Tibial artery (tissue), 4 donors: ENCODE data around the gene RSPH9.

Experiments used
- DNase-seq, 2 donors: peaks; one replicate each; pipeline ENCODE4 v3.0.0-alpha.2; 2019
- H3K27ac ChIP-seq, 2 donors: fragments of 200-600 bp; sonication (generic) in 1 of 2; 1 replicate in 1 of 2; 2 replicates in 1 of 2; pipeline ENCODE4 v1.5.1; 2018 to 2019; ENCODE audit warnings: mild to moderate bottlenecking in 1 of 2
- H3K27me3 ChIP-seq, 2 donors: fragments of 200-600 bp; sonication (generic) in 1 of 2; one replicate each; pipeline versions ENCODE4 v1.5.1 to v1.6.0; 2016 to 2019
- H3K36me3 ChIP-seq, 3 donors: fragments of 200-600 bp; sonication (generic) in 2 of 3; one replicate each; pipeline ENCODE4 v1.5.1; 2016 to 2019; ENCODE audit warnings: mild to moderate bottlenecking in 2 of 3
- H3K4me1 ChIP-seq, 4 donors: fragments of 200-600 bp; sonication (generic) in 2 of 4; 1 replicate in 3 of 4; 2 replicates in 1 of 4; pipeline ENCODE4 v1.5.1; 2016 to 2019
- H3K4me3 ChIP-seq, 2 donors: fragments of 200-600 bp; sonication (generic) in 1 of 2; 1 replicate in 1 of 2; 2 replicates in 1 of 2; pipeline ENCODE4 v1.5.1; 2018 to 2019; ENCODE audit warnings: mild to moderate bottlenecking in 2 of 2
- H3K9me3 ChIP-seq, 3 donors: fragments of 200-600 bp; sonication (generic) in 1 of 3; one replicate each; pipeline ENCODE4 v1.5.1; 2016 to 2019
- intact Hi-C: fragments of 100-400 bp; cut with DNase I; formaldehyde crosslinking; loops from one replicate; pipeline ENCODE4 v1.15.0; 2023; ENCODE audit warnings: low total_unique reads
- TF ChIP-seq, protein P1 (sequence below), 2 experiments: fragments of 200-600 bp in 1 of 2; fragments of 450-650 bp in 1 of 2; IDR thresholded peaks; one replicate each; pipeline ENCODE4 v1.5.1; 2017 to 2019; ENCODE audit warnings: antibody characterized with exemption in 2 of 2, mild to moderate bottlenecking in 1 of 2, moderate library complexity in 1 of 2

The RSPH9 gene

DNA sequence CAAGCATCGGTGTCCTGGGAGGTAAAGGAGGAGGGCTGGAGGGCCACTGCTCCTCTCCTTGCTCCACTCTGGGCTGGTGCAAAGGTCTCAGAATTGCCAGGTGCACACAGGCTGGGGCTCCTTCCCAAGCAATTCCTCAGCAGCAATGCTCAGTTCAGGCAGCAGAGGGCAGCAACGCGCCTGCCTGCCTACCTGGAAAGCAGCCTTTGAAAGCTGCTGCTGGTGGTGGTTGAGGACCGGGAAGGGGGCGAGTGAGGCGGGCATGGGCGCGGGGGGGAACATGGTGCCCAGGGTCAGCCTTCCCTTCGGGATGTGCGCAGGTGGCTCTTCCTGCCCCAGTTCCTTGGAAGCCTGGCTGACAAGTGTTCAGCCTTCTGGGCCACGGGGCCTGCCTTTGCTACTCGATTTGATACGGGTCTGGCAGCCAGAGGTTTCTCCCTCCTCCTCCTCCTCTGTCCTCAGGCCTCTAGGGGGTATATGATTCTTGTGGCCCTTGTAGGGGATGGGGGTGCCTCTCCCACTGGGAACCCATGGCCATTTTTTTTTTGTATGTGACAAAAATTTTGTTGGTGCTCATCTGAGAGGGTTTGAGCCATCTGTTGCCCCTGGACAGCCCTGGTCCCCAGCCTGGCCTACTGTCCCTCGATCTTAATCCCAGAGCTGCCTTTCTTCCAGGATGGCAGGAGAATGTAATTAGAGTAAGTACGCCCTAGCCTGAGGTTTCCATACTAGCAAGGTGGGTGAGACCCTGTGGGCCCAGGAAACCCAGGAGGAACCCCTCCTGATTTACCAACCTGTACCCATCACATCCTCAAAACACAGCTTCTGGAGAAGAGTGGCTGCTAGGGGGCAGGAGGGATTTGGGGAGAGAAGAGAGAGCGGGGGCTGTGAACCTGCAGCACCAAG is 22.7 kb downstream of the RSPH9 start:
- Histone ChIP-seq H3K4me1 (peaks cover 0 to 44% (median 33%) of the 10 kb centered on the region in 4 donors), H3K36me3 (peaks cover 16 to 24% (median 20%) of the 10 kb centered on the region in 3 donors), H3K4me3 (no peak overlapping the region), H3K27me3 (peaks cover 0 to 6% of the 10 kb centered on the region in 2 donors), H3K9me3 (no peaks in the 10 kb centered on the region), H3K27ac (peak overlapping the region; percentile 63 to 74)
- intact Hi-C loops: loop anchor here (2.0 to 5.0 kb wide), 2 partner anchors 100 to 411 kb away; no protein-coding TSS in a partner anchor
- TF ChIP-seq, protein P1, sequence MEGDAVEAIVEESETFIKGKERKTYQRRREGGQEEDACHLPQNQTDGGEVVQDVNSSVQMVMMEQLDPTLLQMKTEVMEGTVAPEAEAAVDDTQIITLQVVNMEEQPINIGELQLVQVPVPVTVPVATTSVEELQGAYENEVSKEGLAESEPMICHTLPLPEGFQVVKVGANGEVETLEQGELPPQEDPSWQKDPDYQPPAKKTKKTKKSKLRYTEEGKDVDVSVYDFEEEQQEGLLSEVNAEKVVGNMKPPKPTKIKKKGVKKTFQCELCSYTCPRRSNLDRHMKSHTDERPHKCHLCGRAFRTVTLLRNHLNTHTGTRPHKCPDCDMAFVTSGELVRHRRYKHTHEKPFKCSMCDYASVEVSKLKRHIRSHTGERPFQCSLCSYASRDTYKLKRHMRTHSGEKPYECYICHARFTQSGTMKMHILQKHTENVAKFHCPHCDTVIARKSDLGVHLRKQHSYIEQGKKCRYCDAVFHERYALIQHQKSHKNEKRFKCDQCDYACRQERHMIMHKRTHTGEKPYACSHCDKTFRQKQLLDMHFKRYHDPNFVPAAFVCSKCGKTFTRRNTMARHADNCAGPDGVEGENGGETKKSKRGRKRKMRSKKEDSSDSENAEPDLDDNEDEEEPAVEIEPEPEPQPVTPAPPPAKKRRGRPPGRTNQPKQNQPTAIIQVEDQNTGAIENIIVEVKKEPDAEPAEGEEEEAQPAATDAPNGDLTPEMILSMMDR (IDR thresholded peaks at IDR 0.05): peak; percentile 93 to 94
- peak; percentile 73 to 88 for DNase-seq

DNA sequence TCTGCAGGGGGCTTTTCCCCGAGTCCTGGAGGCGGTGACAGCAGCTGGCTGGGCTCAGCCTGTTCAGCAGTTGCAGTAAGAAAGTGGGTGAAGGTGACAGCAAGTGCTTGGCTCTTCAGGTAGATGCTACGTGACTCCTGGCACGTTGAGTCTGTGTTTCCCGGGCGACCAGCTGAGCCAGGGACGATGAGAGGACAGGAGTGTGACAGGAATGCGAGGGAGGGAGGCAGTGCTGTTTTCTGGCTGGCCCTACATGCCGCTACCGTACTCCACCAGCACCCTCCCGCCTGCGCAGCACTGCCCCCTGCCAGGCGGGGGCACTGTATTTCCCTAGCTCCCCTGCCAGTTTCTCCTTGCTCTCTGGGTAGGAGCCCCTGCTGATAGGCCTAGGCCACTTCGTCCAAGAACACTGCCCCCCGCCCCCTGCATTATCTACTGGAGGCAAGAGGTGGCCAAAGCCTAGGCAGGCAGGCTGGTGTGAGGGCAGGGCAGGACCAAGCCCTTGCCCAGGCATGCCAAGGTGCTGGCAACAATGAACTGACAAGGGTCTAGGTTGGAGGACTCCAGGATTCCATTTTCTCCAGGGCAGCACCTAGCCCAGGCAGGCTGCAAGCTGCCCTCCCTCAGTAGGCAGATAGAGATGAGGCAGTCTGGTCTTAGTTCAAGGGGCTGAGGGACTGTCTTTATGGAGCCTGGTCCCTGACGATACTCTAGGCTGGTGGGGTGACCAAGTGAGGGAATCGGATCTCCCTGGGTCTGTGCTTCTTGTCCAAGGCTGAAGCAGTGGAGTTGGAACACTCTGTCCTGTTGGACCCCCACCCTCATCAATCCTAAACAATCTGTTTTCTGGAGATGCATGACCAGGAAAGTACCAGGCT is 23.6 kb downstream of the RSPH9 start:
- Histone ChIP-seq H3K36me3 (peaks cover 19 to 33% (median 26%) of the 10 kb centered on the region in 3 donors), H3K27ac (peak overlapping the region; percentile 63 to 74), H3K27me3 (peaks cover 0 to 6% of the 10 kb centered on the region in 2 donors), H3K4me1 (peaks cover 0 to 44% (median 33%) of the 10 kb centered on the region in 4 donors), H3K4me3 (no peak overlapping the region), H3K9me3 (no peaks in the 10 kb centered on the region)
- TF ChIP-seq, protein P1 (IDR thresholded peaks at IDR 0.05): peak; percentile 32 to 46
- DNase-seq: peak; percentile 27 to 78
- intact Hi-C loops: loop anchor here (5.0 kb wide), 1 partner anchor 99 kb away; no protein-coding TSS in a partner anchor

DNA sequence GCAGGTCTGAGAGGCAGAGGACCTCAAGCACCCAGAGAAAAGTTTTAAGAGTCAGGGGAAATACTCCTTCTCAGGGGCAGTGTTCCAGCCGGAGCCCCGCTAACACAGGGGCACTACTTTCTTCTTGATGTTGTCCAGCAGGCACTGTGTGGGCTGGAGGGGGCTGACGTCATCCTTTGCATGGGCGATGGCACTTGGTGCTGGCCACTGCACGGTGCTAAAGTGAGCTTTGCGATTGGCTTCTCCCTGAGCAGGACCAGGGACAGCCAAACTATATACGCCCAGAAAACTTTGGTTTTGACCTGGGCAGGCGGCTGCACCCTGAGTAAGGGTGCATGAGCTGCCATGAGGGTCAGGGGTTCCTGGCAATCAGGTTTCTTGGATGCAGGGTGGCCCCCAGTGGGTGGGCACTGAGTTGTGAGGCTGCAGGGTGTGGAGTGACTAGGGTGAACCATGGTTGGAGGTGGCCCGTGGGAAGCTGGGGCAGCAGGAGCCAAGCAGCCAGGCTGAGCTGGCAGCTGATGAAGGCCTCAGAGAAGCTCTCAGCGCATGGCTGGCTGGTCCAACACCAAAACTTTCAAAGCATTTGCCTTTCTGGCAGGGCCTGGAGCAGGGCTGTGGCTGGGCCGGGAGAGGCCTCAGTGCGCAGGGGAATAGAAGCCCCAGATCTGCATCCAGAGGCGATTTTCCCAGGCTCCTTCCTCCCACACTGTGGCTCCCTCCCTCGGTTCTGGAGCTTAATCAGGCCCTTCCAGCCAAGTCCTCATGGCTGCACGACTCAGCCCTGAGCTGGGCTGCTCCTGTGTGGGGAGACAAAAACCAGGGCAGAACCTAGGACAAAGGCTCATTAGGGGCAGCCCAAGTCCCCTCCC is 24.4 kb downstream of the RSPH9 start:
- Histone ChIP-seq H3K27me3 (peaks cover 0 to 6% of the 10 kb centered on the region in 2 donors), H3K27ac (peak overlapping the region; percentile 63 to 74), H3K36me3 (peaks cover 28 to 42% (median 35%) of the 10 kb centered on the region in 3 donors), H3K4me3 (no peak overlapping the region), H3K4me1 (peaks cover 0 to 44% (median 33%) of the 10 kb centered on the region in 4 donors), H3K9me3 (no peaks in the 10 kb centered on the region)
- TF ChIP-seq, protein P1 (IDR thresholded peaks at IDR 0.05): no peak
- intact Hi-C loops: loop anchor here (5.0 kb wide), 1 partner anchor 98 kb away; no protein-coding TSS in a partner anchor
- peak; percentile 64 to 88 for DNase-seq

DNA sequence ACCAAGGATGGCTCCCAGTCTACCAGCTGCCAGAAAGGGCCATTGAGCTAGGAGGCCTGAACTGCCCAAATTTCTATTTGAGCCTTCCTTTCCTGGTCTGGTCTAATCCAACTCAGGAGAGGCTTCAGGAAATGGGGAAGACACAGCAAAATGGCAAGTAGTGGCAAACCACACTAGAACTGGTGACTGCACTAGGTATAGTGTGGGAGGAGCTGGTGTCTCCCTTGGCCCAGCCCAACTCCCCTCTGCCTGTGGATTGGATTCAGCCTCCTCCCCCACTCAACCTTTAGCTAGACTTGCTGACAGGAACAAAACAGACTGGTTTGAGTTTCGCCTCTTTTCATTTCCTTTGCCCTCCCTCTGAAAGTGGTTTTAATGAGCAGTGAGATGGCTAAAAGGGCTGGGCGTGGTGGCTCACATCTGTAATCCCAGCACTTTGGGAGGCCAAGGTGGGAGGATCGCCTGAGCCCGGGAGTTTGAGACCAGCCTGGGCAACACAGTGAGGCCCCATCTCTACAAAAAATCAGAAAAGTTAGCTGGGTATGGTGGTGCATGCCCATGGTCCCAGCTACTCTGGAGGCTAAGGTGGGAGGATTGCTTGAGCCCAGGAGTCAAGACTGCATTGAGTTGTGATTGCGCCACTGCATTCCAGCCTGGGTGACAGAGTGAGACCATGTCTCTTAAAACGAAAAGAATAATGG is 25.2 kb downstream of the RSPH9 start:
- TF ChIP-seq, protein P1 (IDR thresholded peaks at IDR 0.05): no peak
- intact Hi-C loops: loop anchor here (5.0 kb wide), 1 partner anchor 97 kb away; no protein-coding TSS in a partner anchor
- no peak overlapping the region for H3K4me3 ChIP-seq
- H3K27me3 ChIP-seq: peaks cover 0 to 5% of the 10 kb centered on the region in 2 donors
- no peaks in the 10 kb centered on the region for H3K9me3 ChIP-seq
- peaks cover 36 to 50% (median 43%) of the 10 kb centered on the region in 3 donors for H3K36me3 ChIP-seq
- H3K4me1 ChIP-seq: peaks cover 0 to 44% (median 33%) of the 10 kb centered on the region in 4 donors
- DNase-seq: no peak
- peak overlapping the region; percentile 63 to 74 for H3K27ac ChIP-seq
